Right cardiac atrium (tissue), 5 donors: ENCODE data around the gene ALKBH7. TPM values are rescaled to one million over a fixed set of nuclear protein-coding genes. Genes with fewer than 3 reads are reported as not detected.
A peak's percentile ranks its signal among the peaks of the same experiment; 100 is the strongest.

Experiments
- ATAC-seq, 2 donors: fragments of 200-7000 bp; cut with Tn5 transposase; one replicate each; pipeline versions ENCODE4 v1.8.0 to v1.9.1; 2020; ENCODE audit warnings: moderate library complexity in 2 of 2, mild to moderate bottlenecking in 1 of 2
- DNase-seq, 3 donors: peaks; one replicate each; pipeline ENCODE4 v3.0.0-alpha.2; 2020
- H3K27ac ChIP-seq: one replicate; pipeline ENCODE4 v1.5.1; 2013; ENCODE audit warnings: mild to moderate bottlenecking, low read length, control low read depth, moderate library complexity
- H3K27me3 ChIP-seq: one replicate; pipeline ENCODE4 v1.6.1; 2013; ENCODE audit not compliant: control insufficient read depth, insufficient read depth
- H3K4me1 ChIP-seq: one replicate; pipeline ENCODE4 v1.6.1; 2013; ENCODE audit warnings: low read length; ENCODE audit not compliant: control insufficient read depth, insufficient read depth
- H3K4me3 ChIP-seq: one replicate; pipeline ENCODE4 v1.5.1; 2013; ENCODE audit warnings: low read length, control low read depth
- H3K9me3 ChIP-seq: one replicate; pipeline ENCODE4 v1.6.1; 2013; ENCODE audit warnings: low read length; ENCODE audit not compliant: control insufficient read depth
- WGBS: extraction: QIAGEN DNeasy Blood & Tissue Kit; methylation state at CpG from one replicate; pipeline ENCODE4 v1.1.7; 2013; 5-methylcytosine and 5-hydroxymethylcytosine counted together
- intact Hi-C, 4 donors: fragments of 100-400 bp; cut with DNase I; formaldehyde crosslinking; loops; one replicate each; pipeline versions ENCODE4 v1.11.0 to v1.14.0; 2022 to 2023
- polyA plus RNA-seq: library from polyadenylated mRNA; stranded (reverse); fragments of 200-250 nt; gene quantifications from one replicate; pipeline ENCODE4 v1.2.3, GENCODE V29; 2013
- total RNA-seq, 4 donors: library from RNA; stranded (reverse); fragmentation: NEBNext Ultra II Directional; extraction: Animal tissue kit (Norgen Biotek cat#: 25700); gene quantifications; one replicate each; pipeline ENCODE4 v1.2.1, GENCODE V29; 2021
- donor health status: healthy with polysubstance abuse.
- donor health status: DM: no; HTN: yes; CAD: no.
- donor health status: DM: no; HTN: no; CAD: no.
- donor health status: DM: no; HTN: yes; CAD: no; lungs with severe emphysema.
- donor health status: DM: yes; HTN: yes; CAD: no.

Gene ALKBH7
- total and polyA plus RNA-seq, 5 donors, result 95.6 to 127 (median 113) TPM

DNA sequence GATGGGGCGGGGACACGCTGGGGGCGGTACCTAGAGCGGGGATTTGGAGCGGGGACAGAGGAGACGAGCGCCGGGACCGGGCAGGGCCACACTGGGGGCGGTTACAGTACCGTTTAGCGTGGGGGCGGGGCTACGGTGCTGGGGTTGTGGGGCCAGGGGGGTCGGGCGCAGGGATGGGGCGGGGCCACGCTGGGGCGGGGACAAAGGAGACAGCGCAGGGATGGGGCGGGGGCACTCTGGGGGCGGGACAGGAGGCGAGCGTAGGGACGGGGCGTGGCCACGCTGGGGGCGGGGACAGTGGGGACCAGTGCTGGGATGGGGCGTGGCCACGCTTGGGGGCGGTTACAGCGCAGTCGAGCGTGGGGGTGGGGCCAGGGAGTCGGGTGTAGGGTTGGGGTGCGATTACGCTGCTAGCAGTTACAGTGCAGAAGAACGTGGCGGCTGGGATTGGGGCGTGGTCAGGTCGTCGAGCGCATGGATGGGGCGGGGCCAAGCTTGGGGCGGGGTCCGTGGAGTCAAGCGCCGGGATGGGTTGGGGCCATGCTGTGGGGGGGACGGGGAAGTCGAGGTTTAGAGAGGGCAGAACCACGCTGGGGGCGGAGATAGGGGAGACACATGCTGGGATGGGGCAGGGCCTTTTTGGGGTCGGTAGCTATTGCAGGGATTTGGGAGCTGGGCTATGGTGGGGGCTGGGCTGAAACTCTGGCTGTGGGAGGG, 660 bp downstream of the ALKBH7 start:
- intact Hi-C loops, result no loop called here
- Histone ChIP-seq H3K4me3 (peak overlapping the region; percentile 90), H3K27me3 (no peaks in the 10 kb centered on the region), H3K9me3 (no peaks in the 10 kb centered on the region), H3K4me1 (peaks cover 3% of the 10 kb centered on the region), H3K27ac (peak overlapping the region; percentile 100)
- 2% methylated on average over 53 of the region's 53 CpGs for WGBS
- DNase-seq, result peak; percentile 99 to 100 (median 99)
- ATAC-seq, result peak; percentile 88 to 91

DNA sequence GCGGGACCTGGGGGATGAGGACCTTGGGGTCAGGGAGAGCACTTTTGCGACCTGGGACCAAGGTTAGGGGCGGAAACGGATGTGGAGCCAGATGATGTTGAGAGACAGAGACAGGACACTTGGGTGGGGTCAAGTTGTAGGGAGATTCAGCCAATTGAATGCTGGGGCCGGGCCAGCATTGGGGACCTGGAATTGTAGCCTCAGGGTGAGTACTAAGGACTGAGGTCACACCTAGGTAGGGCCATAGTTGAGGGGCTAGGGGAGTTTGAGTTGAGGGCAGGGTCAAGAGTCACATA, 1.2 kb downstream of the ALKBH7 start:
- 19% methylated on average over 5 of the region's 5 CpGs for WGBS
- DNase-seq (no peak), ATAC-seq (no peak)
- Histone ChIP-seq H3K4me3 (peak overlapping the region; percentile 53), H3K4me1 (peaks cover 3% of the 10 kb centered on the region), H3K27me3 (no peaks in the 10 kb centered on the region), H3K9me3 (no peaks in the 10 kb centered on the region), H3K27ac (peak overlapping the region; percentile 47)
- intact Hi-C loops, result no loop called here

DNA sequence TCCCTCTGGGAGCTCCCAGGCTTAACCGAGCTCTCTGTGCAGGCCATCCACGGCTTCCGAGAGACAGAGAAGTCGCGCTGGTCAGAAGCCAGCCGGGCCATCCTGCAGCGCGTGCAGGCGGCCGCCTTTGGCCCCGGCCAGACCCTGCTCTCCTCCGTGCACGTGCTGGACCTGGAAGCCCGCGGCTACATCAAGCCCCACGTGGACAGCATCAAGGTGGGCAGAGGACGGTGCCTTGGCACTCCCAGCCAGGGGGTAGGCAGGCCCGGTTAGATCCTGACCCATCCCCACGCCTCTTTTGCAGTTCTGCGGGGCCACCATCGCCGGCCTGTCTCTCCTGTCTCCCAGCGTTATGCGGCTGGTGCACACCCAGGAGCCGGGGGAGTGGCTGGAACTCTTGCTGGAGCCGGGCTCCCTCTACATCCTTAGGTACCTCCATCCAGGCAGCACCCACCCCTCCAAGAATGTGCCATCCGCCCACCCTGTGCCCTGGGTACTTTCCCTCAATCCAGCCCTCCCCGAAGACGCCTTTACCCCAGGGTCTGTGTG, 1.6 kb downstream of the ALKBH7 start:
- intact Hi-C loops, result no loop called here
- ATAC-seq (no peak), DNase-seq (peak in 2 of 3 donors; percentile 73 to 79)
- Histone ChIP-seq H3K9me3 (no peaks in the 10 kb centered on the region), H3K4me3 (no peak overlapping the region), H3K27me3 (no peaks in the 10 kb centered on the region), H3K4me1 (peaks cover 3% of the 10 kb centered on the region), H3K27ac (no peak overlapping the region)
- WGBS, result 69% methylated on average over 29 of the region's 29 CpGs

DNA sequence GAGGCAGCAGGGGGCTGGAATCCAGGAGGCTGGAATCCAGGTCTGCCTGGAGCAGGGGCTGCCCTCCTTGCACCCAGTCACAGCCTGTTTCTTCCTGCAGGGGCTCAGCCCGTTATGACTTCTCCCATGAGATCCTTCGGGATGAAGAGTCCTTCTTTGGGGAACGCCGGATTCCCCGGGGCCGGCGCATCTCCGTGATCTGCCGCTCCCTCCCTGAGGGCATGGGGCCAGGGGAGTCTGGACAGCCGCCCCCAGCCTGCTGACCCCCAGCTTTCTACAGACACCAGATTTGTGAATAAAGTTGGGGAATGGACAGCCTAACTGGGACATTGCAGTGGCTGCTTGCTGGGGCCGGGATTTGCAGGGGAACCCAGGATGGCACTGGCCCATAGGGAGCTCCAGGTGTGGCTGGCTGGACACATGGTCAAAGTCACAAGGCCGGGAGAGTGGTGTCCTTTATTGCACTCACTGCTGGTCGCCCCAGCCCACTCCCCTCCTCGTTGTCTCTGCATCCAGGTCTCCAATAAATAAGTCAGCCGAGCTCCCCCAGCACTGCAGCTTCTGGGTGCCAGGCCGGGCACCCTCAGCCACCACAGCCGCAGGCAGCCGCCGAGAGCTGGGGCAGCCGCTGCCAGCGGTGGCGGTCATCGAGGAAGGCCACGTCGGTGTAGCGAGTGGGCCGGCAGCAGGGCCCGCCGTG, 2.3 kb downstream of the ALKBH7 start:
- 86% methylated on average over 29 of the region's 29 CpGs for WGBS
- H3K4me1 ChIP-seq, result peaks cover 3% of the 10 kb centered on the region
- no peaks in the 10 kb centered on the region for H3K9me3 ChIP-seq
- H3K27ac ChIP-seq, result no peak overlapping the region
- ATAC-seq, result no peak
- DNase-seq, result peak in 1 of 3 donors; percentile 56
- intact Hi-C loops, result no loop called here
- no peak overlapping the region for H3K4me3 ChIP-seq
- no peaks in the 10 kb centered on the region for H3K27me3 ChIP-seq

GRCh38 chr19:6375411-6376010, 2.9 kb downstream of the ALKBH7 start, which contains the start of gene PSPN:
PSPN (minus strand) TSS chr19:6375933; CDS start chr19:6375849, 84 bp downstream.
- Histone ChIP-seq H3K27me3 (no peaks in the 10 kb centered on the region), H3K4me1 (peaks cover 3% of the 10 kb centered on the region), H3K27ac (no peak within 1 kb of the TSS), H3K9me3 (no peaks in the 10 kb centered on the region), H3K4me3 (no peak within 1 kb of the TSS)
- WGBS, result 85% methylated on average over 25 of the region's 25 CpGs
- intact Hi-C loops, result no loop called here
- ATAC-seq (no peak), DNase-seq (peak in 1 of 3 donors; percentile 74)

- intact Hi-C loops, result no loop called here
- WGBS, result 71% methylated on average over 19 of the region's 19 CpGs
- H3K4me3 ChIP-seq, result no peak overlapping the region
- no peaks in the 10 kb centered on the region for H3K27me3 ChIP-seq
- no peak overlapping the region for H3K27ac ChIP-seq
- no peaks in the 10 kb centered on the region for H3K9me3 ChIP-seq
- H3K4me1 ChIP-seq, result peaks cover 3% of the 10 kb centered on the region
- ATAC-seq, result no peak
- peak in 1 of 3 donors; percentile 38 for DNase-seq
Observed at GRCh38 chr19:6376512-6377190, 4.1 kb downstream of the ALKBH7 start.

DNA sequence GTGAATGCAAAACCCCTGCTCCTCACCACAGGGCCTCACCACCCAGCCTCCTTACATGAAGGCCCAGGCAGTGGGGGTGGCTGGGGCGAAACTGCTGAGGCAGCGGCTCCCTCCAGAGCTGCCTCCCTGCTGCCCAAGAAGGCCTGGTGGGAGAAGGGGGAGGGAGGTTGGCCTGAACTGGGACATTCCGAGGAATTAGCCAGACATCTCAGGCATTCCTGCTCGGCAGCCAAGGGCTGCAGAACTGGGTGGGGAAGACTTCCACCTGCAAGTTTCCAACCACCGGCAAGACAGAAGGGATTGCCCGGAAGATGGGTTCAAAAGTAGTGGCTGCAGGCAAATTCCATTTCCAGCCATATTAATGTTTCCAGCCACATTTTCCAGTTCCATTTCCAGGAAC, 5.4 kb downstream of the ALKBH7 start:
- ATAC-seq (no peak), DNase-seq (peak in 1 of 3 donors; percentile 53)
- H3K9me3 ChIP-seq, result no peaks in the 10 kb centered on the region
- intact Hi-C loops, result no loop called here
- H3K27me3 ChIP-seq, result no peaks in the 10 kb centered on the region
- H3K4me1 ChIP-seq, result peaks cover 3% of the 10 kb centered on the region
- WGBS, result 51% methylated on average over 6 of the region's 6 CpGs
- H3K27ac ChIP-seq, result no peak overlapping the region
- H3K4me3 ChIP-seq, result no peak overlapping the region

DNA sequence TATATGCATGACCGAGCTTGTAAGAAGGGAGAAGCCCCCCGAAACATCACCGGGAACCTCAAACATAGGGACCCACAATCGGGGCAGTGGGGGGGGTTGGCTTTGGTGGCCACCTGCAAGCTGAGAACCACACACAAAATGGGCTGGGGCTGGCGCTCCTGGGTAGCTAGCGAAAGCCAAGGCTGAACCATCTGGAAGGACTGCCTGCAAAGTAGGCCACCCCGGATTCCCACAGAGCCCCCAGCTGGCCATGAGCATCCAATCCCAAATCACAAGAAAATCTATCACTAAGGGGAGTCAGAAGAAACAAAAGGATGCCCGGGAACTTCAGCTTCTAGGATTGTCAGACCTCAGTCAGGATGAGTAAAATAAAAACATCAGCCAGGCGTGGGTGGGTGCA, 5.9 kb downstream of the ALKBH7 start:
- H3K9me3 ChIP-seq, result no peaks in the 10 kb centered on the region
- DNase-seq (peak in 1 of 3 donors; percentile 46), ATAC-seq (no peak)
- H3K27ac ChIP-seq, result no peak overlapping the region
- H3K27me3 ChIP-seq, result no peaks in the 10 kb centered on the region
- no peak overlapping the region for H3K4me3 ChIP-seq
- H3K4me1 ChIP-seq, result peaks cover 3% of the 10 kb centered on the region
- intact Hi-C loops, result no loop called here
- 86% methylated on average over 9 of the region's 9 CpGs for WGBS

DNA sequence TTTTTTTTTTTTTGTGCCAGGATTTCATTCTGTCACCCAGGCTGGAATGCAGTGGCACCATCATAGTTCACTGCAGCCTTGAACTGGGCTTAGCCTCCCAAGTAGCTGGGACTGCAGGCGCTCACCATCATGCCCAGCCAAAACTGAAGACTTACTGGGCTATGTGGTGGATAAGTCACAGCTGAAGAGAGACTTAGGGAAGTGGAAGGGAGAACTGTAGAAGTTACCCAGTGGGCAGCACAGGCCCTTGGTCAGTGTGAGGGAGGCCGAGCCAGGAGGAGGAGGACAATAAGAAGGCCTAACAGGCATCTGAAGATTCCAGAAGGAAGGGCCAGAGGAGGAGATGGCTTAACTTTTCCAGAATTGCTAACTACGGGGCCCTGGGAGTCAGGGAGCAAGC, 7.2 kb downstream of the ALKBH7 start:
- Histone ChIP-seq H3K27ac (no peak overlapping the region), H3K4me1 (no peaks in the 10 kb centered on the region), H3K4me3 (no peak overlapping the region), H3K9me3 (no peaks in the 10 kb centered on the region), H3K27me3 (no peaks in the 10 kb centered on the region)
- ATAC-seq (no peak), DNase-seq (peak in 1 of 3 donors; percentile 11)
- intact Hi-C loops, result no loop called here
- 80% methylated on average over 3 of the region's 3 CpGs for WGBS

GRCh38 chr19:6381030-6381750, 8.6 kb downstream of the ALKBH7 start:
- ATAC-seq, result no peak
- 96% methylated on average over 40 of the region's 40 CpGs for WGBS

More at GRCh38 chr19:6381030-6381750, 8.6 kb downstream of the ALKBH7 start:
- DNase-seq, result peak in 1 of 3 donors; percentile 48
- Histone ChIP-seq H3K27me3 (no peaks in the 10 kb centered on the region), H3K9me3 (no peaks in the 10 kb centered on the region), H3K27ac (no peak overlapping the region), H3K4me3 (no peak overlapping the region), H3K4me1 (no peaks in the 10 kb centered on the region)
- intact Hi-C loops, result no loop called here
